Measurements from ENCODE around the gene MET.

DNA sequence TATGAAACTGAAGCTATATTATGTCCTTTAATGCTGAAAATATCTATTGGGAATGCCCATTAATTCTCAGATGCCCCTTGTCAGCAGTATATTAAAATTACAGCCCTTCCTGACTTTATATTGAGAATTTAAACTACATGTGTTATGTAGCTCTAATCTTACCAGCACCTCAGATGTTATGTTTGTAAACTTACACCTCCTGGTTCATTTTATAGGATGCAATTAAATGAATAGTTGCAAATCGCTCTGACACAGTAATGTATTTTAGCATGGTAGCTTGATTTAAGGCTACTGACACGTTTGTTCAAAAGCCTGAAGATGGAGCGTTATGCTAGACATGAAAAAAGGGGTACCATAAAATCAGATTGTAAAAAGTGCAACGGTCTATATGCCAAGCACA, 35.0 kb upstream of the MET start:
- TF ChIP-seq SMC3 (IDR thresholded peaks at IDR 0.05) (no peak), CTCF (IDR thresholded peaks at IDR 0.05) (no peak), POLR2A (IDR thresholded peaks at IDR 0.05; ENCODE audit: low read length) (no peak), KDM5A (IDR thresholded peaks at IDR 0.05) (no peak), MAZ (IDR thresholded peaks at IDR 0.05; ENCODE audit: borderline replicate concordance, low read depth, low read length) (no peak), ESRRA (IDR thresholded peaks at IDR 0.05; ENCODE audit: borderline replicate concordance, low read length) (no peak), ELK1 (IDR thresholded peaks at IDR 0.05; ENCODE audit: low read depth, low read length) (no peak), BCL3 (IDR thresholded peaks at IDR 0.05) (no peak), RAD21 (conservative IDR thresholded peaks at IDR 0.05 in 1 of 2, IDR thresholded peaks at IDR 0.05 in 1 of 2) (no peak)
- TF ChIP-seq, protein P1, sequence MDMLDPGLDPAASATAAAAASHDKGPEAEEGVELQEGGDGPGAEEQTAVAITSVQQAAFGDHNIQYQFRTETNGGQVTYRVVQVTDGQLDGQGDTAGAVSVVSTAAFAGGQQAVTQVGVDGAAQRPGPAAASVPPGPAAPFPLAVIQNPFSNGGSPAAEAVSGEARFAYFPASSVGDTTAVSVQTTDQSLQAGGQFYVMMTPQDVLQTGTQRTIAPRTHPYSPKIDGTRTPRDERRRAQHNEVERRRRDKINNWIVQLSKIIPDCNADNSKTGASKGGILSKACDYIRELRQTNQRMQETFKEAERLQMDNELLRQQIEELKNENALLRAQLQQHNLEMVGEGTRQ (IDR thresholded peaks at IDR 0.05): no peak
- TF ChIP-seq, protein P2, sequence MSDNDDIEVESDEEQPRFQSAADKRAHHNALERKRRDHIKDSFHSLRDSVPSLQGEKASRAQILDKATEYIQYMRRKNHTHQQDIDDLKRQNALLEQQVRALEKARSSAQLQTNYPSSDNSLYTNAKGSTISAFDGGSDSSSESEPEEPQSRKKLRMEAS (IDR thresholded peaks at IDR 0.05): no peak

Data from A549 (cell line).